Activated naive CD8-positive, alpha-beta T cell treated with anti-CD3 and anti-CD28 coated beads, Interleukin-2, amount 50 U/mL, for 24 hours (primary cell): Measurements from ENCODE around the gene ITPR1.

Experiments used
- ATAC-seq: fragments of 150-1000 bp; cut with Tn5 transposase; one replicate; pipeline ENCODE4 v1.10.0; 2021
- DNase-seq: peaks from one replicate; pipeline ENCODE4 v3.0.0; 2021
- H3K27ac Mint-ChIP-seq: one replicate; pipeline ENCODE4 v1.8.0; 2021; ENCODE audit warnings: mild to moderate bottlenecking, mixed read lengths
- H3K27me3 Mint-ChIP-seq: one replicate; pipeline ENCODE4 v1.8.0; 2021; ENCODE audit warnings: mixed read lengths
- H3K36me3 Mint-ChIP-seq: one replicate; pipeline ENCODE4 v1.8.0; 2021; ENCODE audit warnings: low read depth, mixed read lengths
- H3K4me1 Mint-ChIP-seq: one replicate; pipeline ENCODE4 v1.8.0; 2021; ENCODE audit warnings: mixed read lengths
- H3K4me3 Mint-ChIP-seq: one replicate; pipeline ENCODE4 v1.8.0; 2021; ENCODE audit warnings: mild to moderate bottlenecking, moderate library complexity, mixed read lengths
- H3K9me3 Mint-ChIP-seq: one replicate; pipeline ENCODE4 v1.8.0; 2021; ENCODE audit warnings: mixed read lengths

The ITPR1 gene

DNA sequence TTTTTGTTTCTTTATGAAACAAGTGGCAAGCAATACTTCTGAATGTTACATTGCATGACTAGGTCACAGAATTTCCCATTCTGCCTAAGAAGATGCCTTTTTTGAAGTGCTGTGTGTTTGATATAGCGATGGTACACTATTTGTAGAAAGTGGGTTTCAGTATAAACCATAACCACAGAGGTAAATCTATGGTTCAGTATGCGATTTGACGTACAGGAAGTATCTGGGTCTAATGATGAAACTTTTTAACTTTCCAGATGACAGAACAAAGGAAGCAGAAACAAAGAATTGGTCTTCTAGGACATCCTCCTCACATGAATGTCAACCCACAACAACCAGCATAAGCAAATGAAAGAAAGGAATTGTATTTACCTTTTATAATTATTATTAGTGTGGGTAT lies 352.7 kb downstream of the ITPR1 start:
- ATAC-seq: peak; percentile 69
- no peaks in the 10 kb centered on the region for H3K27me3 Mint-ChIP-seq
- H3K36me3 Mint-ChIP-seq: peaks cover 50% of the 10 kb centered on the region
- H3K27ac Mint-ChIP-seq: peak overlapping the region; percentile 99
- DNase-seq: no peak
- peaks cover 100% of the 10 kb centered on the region for H3K4me1 Mint-ChIP-seq
- H3K4me3 Mint-ChIP-seq: peak overlapping the region; percentile 22
- H3K9me3 Mint-ChIP-seq: peaks cover 11% of the 10 kb centered on the region

DNA sequence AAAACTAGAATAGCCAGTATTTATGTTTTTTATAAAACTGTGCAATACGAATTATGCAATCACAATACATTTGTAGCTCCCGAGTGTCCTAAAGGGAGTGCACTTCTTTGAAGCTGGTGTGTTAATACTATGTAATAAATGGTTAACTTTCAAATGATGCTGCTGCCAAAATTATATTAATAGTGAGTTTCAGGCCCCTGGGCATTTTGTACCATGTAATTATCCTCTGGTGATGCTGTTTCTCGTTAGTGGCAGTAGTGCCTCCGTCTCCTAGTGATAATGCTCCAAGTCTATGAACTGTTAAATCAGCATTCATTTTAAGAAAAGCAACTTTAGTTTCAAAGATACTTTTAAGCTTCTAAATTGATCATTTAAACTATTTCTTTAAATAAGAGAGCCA lies 353.4 kb downstream of the ITPR1 start:
- ATAC-seq (no peak), DNase-seq (no peak)
- Mint-ChIP-seq H3K9me3 (peaks cover 14% of the 10 kb centered on the region), H3K4me1 (peaks cover 100% of the 10 kb centered on the region), H3K36me3 (peaks cover 48% of the 10 kb centered on the region), H3K4me3 (no peak overlapping the region), H3K27ac (peak overlapping the region; percentile 99), H3K27me3 (no peaks in the 10 kb centered on the region)

DNA sequence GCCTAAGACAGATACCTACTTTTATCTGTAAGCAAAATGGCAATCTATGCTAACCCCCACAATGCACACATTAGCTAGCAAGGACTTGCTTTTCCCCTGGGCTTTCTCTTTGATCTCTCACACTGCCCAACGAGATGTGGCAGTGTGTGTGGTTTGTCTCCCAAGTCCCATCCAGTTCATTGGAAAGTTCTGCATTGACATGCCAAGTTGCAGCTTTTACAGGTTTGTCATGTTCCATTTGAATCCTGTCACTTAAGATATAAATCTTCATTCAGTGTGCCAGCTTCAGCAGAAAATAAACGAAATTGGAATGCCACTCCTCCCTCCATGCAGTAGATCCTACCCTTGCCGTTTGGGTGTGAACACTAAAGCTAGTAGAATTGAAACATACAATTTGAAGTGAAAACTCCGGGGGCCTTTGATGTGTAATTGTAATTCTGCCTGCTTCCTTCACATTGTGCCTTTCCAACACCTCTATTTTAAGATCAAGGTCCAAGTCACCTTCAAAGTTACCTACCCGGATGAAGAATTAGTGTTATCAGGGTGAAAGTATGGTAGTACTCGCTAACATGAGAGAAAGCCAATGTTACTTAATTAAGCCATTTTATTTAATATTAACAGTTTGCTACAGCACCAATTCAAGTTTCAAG lies 355.2 kb downstream of the ITPR1 start:
- Mint-ChIP-seq H3K4me1 (peaks cover 98% of the 10 kb centered on the region), H3K27ac (peak overlapping the region; percentile 99), H3K36me3 (peaks cover 39% of the 10 kb centered on the region), H3K27me3 (no peaks in the 10 kb centered on the region), H3K4me3 (peak overlapping the region; percentile 47), H3K9me3 (peaks cover 10% of the 10 kb centered on the region)
- ATAC-seq (no peak), DNase-seq (no peak)

GRCh38 chr3:4849136-4849535 lies 356.0 kb downstream of the ITPR1 start:
- no peaks in the 10 kb centered on the region for H3K27me3 Mint-ChIP-seq
- DNase-seq: no peak
- no peak for ATAC-seq
- H3K4me1 Mint-ChIP-seq: peaks cover 98% of the 10 kb centered on the region
- H3K27ac Mint-ChIP-seq: peak overlapping the region; percentile 99
- peaks cover 4% of the 10 kb centered on the region for H3K9me3 Mint-ChIP-seq
- peaks cover 35% of the 10 kb centered on the region for H3K36me3 Mint-ChIP-seq
- H3K4me3 Mint-ChIP-seq: no peak overlapping the region

GRCh38 chr3:4849739-4850138 lies 356.6 kb downstream of the ITPR1 start:
- DNase-seq (no peak), ATAC-seq (no peak)
- H3K4me1 Mint-ChIP-seq: peaks cover 96% of the 10 kb centered on the region
- no peaks in the 10 kb centered on the region for H3K27me3 Mint-ChIP-seq
- H3K27ac Mint-ChIP-seq: peak overlapping the region; percentile 99
- H3K9me3 Mint-ChIP-seq: peaks cover 4% of the 10 kb centered on the region
- H3K36me3 Mint-ChIP-seq: peaks cover 32% of the 10 kb centered on the region
- H3K4me3 Mint-ChIP-seq: peak overlapping the region; percentile 52

DNA sequence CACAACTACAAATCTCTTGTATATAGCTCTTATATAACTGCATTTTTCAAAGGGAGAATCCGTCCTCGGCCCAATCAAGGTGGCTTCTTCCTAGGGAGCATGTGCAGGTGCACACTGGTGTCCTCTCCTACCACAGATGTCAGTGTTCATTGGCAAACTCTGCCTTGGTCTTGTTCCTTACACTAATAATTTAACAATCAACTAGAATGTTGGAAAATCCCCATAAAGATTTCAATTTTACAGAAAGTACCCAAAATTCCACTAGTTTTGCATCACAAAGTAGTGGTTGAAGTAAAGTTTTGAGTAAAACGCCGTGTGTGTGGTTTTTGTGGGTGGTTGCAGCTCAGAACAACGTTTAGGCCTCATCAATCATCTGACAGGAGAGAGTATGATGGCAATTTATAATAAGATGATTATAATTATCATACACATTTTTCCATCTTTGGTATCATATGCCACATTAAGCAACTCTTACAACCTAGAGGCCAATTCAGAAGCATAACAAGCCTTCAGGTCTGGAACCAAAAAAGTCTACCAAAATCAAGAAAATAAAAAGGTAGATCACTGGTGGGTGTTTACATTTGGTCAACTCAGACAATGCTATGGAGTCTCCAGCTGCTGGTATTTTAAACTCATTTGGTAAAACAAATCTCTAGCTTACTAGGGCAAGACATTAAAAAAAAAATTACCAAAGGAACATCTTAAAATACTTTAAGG lies 357.2 kb downstream of the ITPR1 start:
- H3K36me3 Mint-ChIP-seq: peaks cover 34% of the 10 kb centered on the region
- H3K4me3 Mint-ChIP-seq: peak overlapping the region; percentile 52
- H3K27ac Mint-ChIP-seq: peak overlapping the region; percentile 99
- peaks cover 9% of the 10 kb centered on the region for H3K9me3 Mint-ChIP-seq
- H3K4me1 Mint-ChIP-seq: peaks cover 96% of the 10 kb centered on the region
- H3K27me3 Mint-ChIP-seq: no peaks in the 10 kb centered on the region
- ATAC-seq (peak; percentile 50), DNase-seq (peak; percentile 66)

DNA sequence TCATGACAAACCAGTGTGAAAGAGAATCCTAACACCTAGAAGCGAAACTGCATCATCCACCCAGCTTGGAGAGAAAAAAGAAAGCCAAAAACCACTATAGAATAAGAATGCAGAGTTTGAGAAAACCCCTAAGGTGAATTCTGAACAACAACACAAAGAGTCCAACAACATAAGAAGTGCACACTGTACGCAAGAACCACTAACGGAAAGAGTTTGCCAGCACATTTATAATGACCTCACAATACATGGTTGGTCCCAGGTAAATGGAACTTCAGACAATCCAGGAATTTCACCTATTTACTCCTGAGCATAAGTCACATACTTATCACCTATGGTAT lies 357.7 kb downstream of the ITPR1 start:
- H3K4me1 Mint-ChIP-seq: peaks cover 96% of the 10 kb centered on the region
- H3K36me3 Mint-ChIP-seq: peaks cover 40% of the 10 kb centered on the region
- peak; percentile 77 for ATAC-seq
- H3K27me3 Mint-ChIP-seq: no peaks in the 10 kb centered on the region
- H3K9me3 Mint-ChIP-seq: peaks cover 14% of the 10 kb centered on the region
- peak overlapping the region; percentile 99 for H3K27ac Mint-ChIP-seq
- no peak for DNase-seq
- H3K4me3 Mint-ChIP-seq: peak overlapping the region; percentile 52

DNA sequence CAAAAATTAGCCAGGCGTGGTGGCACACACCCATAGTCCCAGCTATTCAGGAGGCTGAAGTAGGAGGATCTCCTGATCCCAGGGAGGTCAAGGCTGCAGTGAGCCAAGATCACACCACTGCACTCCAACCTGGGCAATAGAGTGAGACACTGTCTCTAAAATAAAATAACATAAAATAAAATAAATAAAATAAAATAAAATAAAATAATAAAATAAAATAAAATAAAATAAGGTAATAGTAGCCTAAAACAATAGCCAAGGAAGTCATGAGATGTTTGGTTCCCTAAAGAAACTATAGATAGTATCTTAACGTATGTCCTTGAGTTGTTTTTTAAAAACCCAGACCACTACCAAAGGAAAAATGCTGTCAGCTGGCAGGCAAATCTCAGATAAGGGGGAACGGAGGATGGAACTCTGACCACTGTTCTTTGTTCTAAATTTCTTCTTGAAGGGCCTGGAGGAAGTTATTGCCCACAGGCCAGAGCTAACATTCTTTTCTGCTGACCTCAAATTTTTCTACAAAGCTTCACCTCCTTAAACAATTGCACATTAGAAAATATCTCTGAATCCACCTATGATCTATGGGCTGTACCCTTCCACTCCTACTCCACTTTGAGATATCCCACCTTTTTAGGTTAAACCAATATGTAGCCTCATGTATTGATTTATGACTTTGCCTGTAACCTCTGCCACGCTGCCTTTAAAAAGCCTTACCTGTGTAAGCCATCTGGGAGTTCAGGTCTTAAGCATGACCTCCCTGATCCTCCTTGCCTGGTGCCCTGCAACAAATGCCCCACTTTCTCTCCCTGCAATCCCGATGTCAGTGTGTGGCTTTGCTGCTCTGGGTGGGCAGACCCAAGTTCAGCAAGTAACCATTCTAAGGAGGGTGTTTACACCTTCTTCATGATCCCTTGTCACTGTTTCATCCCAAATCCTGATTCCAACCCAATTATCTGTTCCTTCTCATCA lies 359.9 kb downstream of the ITPR1 start:
- H3K27ac Mint-ChIP-seq: peak overlapping the region; percentile 99
- H3K4me3 Mint-ChIP-seq: peak overlapping the region; percentile 30
- no peak for ATAC-seq
- no peak for DNase-seq
- peaks cover 38% of the 10 kb centered on the region for H3K36me3 Mint-ChIP-seq
- H3K27me3 Mint-ChIP-seq: no peaks in the 10 kb centered on the region
- H3K4me1 Mint-ChIP-seq: peaks cover 88% of the 10 kb centered on the region
- H3K9me3 Mint-ChIP-seq: peaks cover 14% of the 10 kb centered on the region

DNA sequence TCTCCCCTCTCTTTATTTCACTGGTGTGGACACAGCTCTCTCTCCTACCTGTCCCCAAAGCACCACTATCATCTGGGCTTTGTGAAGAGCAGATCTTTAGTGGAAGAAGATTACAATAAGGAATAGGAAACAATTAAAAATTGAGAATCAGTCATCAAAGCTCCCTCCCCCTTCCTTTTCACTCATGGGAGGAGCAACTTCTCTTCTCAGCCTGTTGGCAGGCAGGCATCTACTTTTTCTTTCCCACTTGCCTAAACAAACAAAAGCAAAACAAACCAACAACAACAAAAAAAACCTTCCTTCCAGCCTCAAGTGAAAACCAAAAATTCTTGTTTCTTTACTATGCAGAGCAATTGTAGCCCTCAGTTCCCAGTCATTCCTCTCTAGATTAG lies 360.6 kb downstream of the ITPR1 start:
- H3K4me1 Mint-ChIP-seq: peaks cover 81% of the 10 kb centered on the region
- peaks cover 14% of the 10 kb centered on the region for H3K9me3 Mint-ChIP-seq
- H3K4me3 Mint-ChIP-seq: peak overlapping the region; percentile 30
- no peak for DNase-seq
- ATAC-seq: no peak
- H3K27me3 Mint-ChIP-seq: no peaks in the 10 kb centered on the region
- H3K36me3 Mint-ChIP-seq: peaks cover 33% of the 10 kb centered on the region
- H3K27ac Mint-ChIP-seq: peak overlapping the region; percentile 99

GRCh38 chr3:4855676-4856075 lies 362.5 kb downstream of the ITPR1 start:
- H3K9me3 Mint-ChIP-seq: peaks cover 18% of the 10 kb centered on the region
- DNase-seq: no peak
- no peaks in the 10 kb centered on the region for H3K27me3 Mint-ChIP-seq
- peak overlapping the region; percentile 66 for H3K27ac Mint-ChIP-seq
- peaks cover 34% of the 10 kb centered on the region for H3K36me3 Mint-ChIP-seq
- no peak for ATAC-seq
- H3K4me3 Mint-ChIP-seq: no peak overlapping the region
- peaks cover 62% of the 10 kb centered on the region for H3K4me1 Mint-ChIP-seq

DNA sequence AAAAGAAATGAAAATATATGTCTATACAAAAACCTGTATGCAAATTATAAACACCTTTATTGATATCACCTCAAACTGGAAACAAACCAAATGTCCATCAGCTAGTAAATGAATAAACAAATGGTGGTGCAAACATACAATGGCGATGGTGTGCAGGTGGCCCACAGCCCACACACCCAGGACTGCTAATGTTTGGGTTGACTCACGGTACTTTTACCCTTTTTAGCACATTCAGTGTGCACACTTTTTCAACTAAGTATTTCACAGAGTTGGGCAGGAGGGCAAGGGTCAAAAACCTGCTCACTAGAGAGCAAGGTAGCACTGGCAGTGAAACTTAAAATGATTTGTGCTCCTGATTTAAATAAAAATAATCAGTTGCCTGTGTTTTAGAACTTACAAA lies 363.0 kb downstream of the ITPR1 start:
- no peak overlapping the region for H3K4me3 Mint-ChIP-seq
- peaks cover 20% of the 10 kb centered on the region for H3K9me3 Mint-ChIP-seq
- peaks cover 36% of the 10 kb centered on the region for H3K36me3 Mint-ChIP-seq
- DNase-seq (no peak), ATAC-seq (no peak)
- peak overlapping the region; percentile 66 for H3K27ac Mint-ChIP-seq
- H3K4me1 Mint-ChIP-seq: peaks cover 57% of the 10 kb centered on the region
- no peaks in the 10 kb centered on the region for H3K27me3 Mint-ChIP-seq

DNA sequence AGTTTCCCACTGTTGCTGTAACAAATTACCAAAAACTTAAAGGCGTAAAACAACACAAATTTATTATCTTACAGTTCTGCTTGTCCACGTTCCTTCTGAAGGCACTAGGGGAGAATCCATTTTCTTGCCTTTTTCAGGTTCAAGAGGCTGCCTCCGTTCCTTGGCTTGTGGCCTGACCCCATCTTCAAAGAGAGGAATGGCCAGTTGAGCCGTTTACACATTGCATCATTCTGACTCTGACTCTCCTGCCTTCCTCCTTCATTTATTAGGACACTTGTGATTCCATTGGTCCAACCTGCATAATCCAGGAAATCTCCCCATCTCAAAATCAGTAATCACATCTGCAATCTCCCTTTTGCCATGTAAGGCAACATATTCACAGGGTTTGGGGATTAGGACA lies 363.4 kb downstream of the ITPR1 start:
- no peak for DNase-seq
- H3K4me1 Mint-ChIP-seq: peaks cover 53% of the 10 kb centered on the region
- no peak overlapping the region for H3K27ac Mint-ChIP-seq
- H3K9me3 Mint-ChIP-seq: peaks cover 22% of the 10 kb centered on the region
- no peak overlapping the region for H3K4me3 Mint-ChIP-seq
- H3K36me3 Mint-ChIP-seq: peaks cover 37% of the 10 kb centered on the region
- no peak for ATAC-seq
- no peaks in the 10 kb centered on the region for H3K27me3 Mint-ChIP-seq

- DNase-seq (no peak), ATAC-seq (no peak)
- Mint-ChIP-seq H3K9me3 (peaks cover 24% of the 10 kb centered on the region), H3K4me3 (no peak overlapping the region), H3K36me3 (peaks cover 41% of the 10 kb centered on the region), H3K27me3 (no peaks in the 10 kb centered on the region), H3K4me1 (peaks cover 48% of the 10 kb centered on the region), H3K27ac (no peak overlapping the region)
These were observed 363.8 kb downstream of the ITPR1 start for GRCh38 chr3:4856986-4857385.

GRCh38 chr3:4859788-4860187 lies 366.6 kb downstream of the ITPR1 start:
- Mint-ChIP-seq H3K27ac (no peak overlapping the region), H3K36me3 (peaks cover 58% of the 10 kb centered on the region), H3K4me1 (peaks cover 24% of the 10 kb centered on the region), H3K9me3 (peaks cover 42% of the 10 kb centered on the region), H3K4me3 (no peak overlapping the region), H3K27me3 (no peaks in the 10 kb centered on the region)
- DNase-seq: no peak
- no peak for ATAC-seq
